HG02885 (cell line): ENCODE data around the gene CNKSR2.

Experiments used
- ATAC-seq: cut with Tn5 transposase; IDR thresholded peaks from one replicate; pipeline ENCODE4 v1.9.1; 2021; ENCODE audit warnings: mild to moderate bottlenecking; ENCODE audit not compliant: unreplicated experiment, poor library complexity

The CNKSR2 gene

GRCh38 chrX:21660156-21660555 lies 285.9 kb downstream of the CNKSR2 start:
- ATAC-seq, result no peak

GRCh38 chrX:21661316-21661715 lies 287.1 kb downstream of the CNKSR2 start:
- no peak for ATAC-seq

GRCh38 chrX:21662761-21663160 lies 288.5 kb downstream of the CNKSR2 start:
- no peak for ATAC-seq

GRCh38 chrX:21666252-21666651 lies 292.0 kb downstream of the CNKSR2 start:
- ATAC-seq, result no peak

DNA sequence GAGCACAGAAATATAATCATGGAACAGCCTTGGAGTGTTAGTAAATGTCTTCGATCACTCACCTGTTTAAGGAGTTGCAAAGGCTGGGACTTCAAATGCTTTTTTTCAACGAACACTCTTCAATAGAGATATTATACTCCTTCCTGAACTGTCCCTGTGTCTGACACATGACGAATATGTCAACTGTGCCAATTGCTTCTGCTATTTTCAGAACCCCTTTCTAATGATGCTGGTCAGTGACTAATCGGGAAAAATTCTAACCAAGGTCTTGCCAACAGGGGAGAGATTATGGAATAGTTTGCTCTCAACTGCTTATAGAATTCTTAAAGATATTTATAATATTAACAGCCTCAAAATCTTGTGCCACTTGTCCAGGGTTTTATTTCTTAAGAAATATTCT lies 292.5 kb downstream of the CNKSR2 start:
- ATAC-seq, result no peak

GRCh38 chrX:21674430-21675186 lies 300.4 kb downstream of the CNKSR2 start:
- ATAC-seq, result no peak

DNA sequence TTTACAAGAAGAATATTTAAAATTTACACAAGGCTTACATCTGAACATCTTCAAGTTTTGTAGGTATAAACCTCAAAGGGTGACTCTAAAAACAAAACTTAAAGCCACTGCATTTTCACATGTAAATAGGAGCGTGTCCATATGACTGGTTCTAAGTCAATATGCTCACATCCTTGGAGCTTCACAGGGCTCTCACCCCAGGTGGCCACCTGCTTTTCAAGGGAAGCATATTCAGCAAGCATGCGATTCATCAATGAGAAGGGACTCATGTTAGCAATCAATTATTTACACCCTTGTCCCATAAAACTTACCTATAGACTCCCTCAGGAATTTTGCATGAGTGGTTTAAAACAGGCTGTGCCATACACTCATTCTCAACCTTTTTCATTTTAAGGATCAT lies 301.7 kb downstream of the CNKSR2 start:
- ATAC-seq, result no peak

DNA sequence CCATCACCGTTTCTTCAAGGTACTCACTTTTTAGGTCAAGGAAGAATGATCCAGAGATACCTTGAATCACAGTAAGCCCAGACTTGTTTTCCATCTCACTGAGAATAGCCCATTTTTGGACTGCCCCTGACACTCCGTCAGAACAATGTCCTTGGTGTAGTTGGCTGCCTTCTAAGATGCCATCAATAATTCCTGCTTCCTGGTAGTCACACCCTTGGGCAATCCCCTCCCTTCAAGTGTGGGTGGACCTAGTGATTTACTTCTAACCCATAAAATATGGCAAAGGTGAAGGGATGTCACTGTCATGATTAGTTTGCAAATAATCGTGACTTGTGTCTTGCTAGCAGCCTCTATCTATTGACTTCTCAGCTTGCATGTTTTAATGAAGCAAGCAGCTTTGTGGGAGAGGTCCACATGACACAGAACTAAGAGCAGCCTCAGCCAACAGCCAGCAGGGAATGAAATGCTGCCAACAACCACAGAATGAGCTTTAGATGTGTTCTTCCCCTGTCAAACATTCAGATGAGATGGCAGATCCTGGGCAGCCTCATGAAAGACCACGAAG lies 303.9 kb downstream of the CNKSR2 start:
- no peak for ATAC-seq

GRCh38 chrX:21683941-21684340 lies 309.7 kb downstream of the CNKSR2 start:
- ATAC-seq, result no peak

DNA sequence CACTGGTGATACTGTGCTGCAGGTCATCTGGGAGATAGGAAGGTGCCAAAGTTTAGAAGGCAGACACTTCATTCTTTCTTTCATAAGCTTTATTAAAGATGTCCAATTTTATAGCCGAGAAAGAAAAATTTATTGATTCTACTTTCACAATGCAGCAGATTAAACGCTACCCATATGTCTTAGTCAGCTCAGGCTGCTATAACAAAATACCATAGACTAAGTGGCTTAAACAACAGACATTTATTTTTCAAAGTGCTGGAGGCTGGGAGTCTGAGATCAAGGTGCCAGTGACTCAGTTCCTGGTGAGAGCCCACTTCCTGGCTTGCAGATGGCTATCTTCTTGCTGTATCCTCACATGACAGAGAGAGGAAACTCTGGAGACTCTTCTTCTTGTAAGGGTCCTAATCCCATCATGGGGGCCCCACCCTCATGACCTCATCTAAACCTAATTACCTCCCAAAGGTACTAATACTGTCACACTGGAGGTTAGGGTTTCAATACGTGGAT lies 317.3 kb downstream of the CNKSR2 start:
- ATAC-seq, result no peak

- no peak for ATAC-seq
These were observed 324.1 kb downstream of the CNKSR2 start for GRCh38 chrX:21698272-21698671.

DNA sequence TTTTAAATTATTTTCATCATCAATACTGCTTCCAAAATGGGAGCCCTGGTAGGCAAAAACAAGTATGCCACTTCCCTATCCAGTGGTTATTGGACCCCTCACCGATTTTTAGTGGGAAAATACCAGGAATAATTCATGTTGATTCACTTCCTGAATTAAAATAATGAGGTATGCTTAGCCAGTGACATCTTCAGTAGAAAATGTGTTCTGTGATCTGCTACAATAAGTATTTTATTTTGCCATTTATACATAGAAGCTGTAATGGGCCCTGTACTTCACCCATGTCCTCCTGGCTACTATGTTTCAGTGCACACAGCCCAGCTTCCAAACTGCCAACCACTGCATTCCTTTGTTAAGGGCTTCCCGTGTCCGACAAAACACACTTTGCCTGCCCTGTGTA lies 324.9 kb downstream of the CNKSR2 start:
- ATAC-seq, result no peak

DNA sequence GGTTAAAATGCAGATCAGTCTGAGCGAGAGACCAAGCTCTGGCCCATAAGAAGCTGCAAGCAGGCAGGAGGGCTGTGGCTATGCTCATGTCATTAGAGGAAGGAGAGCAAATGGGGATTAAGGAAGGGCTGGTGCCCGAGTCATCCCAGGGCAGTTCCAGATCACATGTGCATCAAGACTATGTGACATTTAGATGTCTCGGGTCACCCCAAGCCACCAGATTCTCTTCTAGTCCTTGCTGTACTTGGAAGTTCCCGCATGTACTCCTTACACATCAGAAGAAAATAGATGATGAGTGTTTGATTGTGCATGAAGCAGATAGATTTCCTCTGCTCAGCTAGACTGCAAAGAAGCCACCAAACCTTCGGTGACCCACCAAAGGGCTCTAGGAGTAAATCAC lies 326.1 kb downstream of the CNKSR2 start:
- no peak for ATAC-seq

DNA sequence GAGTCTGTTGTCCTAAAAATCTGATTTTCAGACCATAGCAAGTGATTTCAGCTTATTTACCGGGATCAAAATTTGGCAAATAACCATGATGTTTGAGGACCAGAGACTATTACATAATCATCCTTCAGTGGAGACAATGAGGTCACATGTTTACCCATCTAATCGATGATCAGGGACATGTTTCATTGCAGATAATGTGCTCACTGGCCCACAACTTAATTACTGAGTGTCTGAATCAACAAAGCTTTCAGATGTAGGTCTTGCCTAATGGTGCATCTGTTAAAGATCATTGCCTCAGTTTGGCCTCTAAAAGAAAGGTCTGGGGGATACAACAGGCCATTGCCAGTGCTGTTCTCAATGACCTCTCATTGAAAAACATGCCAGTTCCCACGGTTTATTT lies 326.7 kb downstream of the CNKSR2 start:
- no peak for ATAC-seq

DNA sequence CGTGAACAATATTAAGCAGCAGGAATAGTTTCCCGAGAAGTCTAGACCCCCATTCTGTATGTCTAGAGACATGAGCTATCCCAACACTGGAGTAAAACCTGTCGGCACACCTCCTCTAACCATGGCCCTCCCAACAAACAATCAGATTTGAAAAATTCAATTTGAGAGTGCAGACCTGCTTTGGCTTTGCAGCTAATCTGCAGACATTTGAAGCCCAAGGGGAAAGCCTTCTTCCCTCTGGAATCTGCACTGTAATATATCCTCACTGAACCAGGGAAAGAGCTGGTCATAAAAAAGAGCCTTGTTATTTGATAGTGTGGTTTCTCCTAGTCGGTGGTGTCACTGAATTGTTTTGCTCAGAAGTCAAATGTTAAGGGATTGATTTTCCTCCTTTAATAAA lies 328.5 kb downstream of the CNKSR2 start:
- ATAC-seq, result no peak
